Liver (tissue), 3 donors: ENCODE data around the gene NBPF1.
"Not testable (repeated sequence)": the region's sequence is repeated elsewhere in the genome, so short reads cannot be mapped to it uniquely, and the experiment has no call there.

Experiments used
- ATF3 ChIP-seq: IDR thresholded peaks from 2 replicates; pipeline ENCODE4 v1.6.1; 2016; ENCODE audit warnings: antibody characterized with exemption
- CTCF ChIP-seq: fragments of 150-350 bp; IDR thresholded peaks from 2 replicates; pipeline ENCODE4 v1.5.1; 2017; ENCODE audit warnings: improper control_type of control experiment, low read depth, low read length; ENCODE audit not compliant: missing input control
- FOXA1 ChIP-seq: IDR thresholded peaks from 2 replicates; pipeline ENCODE4 v1.6.1; 2016; ENCODE audit warnings: antibody characterized with exemption
- JUND ChIP-seq, 2 donors: IDR thresholded peaks; 2 replicates each; pipeline ENCODE4 v1.6.1; 2016; ENCODE audit warnings: antibody characterized with exemption in 2 of 2
- MAX ChIP-seq: IDR thresholded peaks from 2 replicates; pipeline ENCODE4 v1.6.1; 2016; ENCODE audit warnings: antibody characterized with exemption
- RAD21 ChIP-seq, 2 donors: IDR thresholded peaks; 2 replicates each; pipeline ENCODE4 v1.6.1; 2016; ENCODE audit warnings: antibody characterized with exemption in 2 of 2, mild to moderate bottlenecking in 2 of 2
- REST ChIP-seq: IDR thresholded peaks from 2 replicates; pipeline ENCODE4 v1.6.1; 2016; ENCODE audit warnings: antibody characterized with exemption, mild to moderate bottlenecking
- TAF1 ChIP-seq: conservative IDR thresholded peaks from 2 replicates; pipeline ENCODE4 v1.6.1; 2016; ENCODE audit warnings: antibody characterized with exemption, mild to moderate bottlenecking
- YY1 ChIP-seq: IDR thresholded peaks from 2 replicates; pipeline ENCODE4 v1.6.1; 2016; ENCODE audit warnings: antibody characterized with exemption, mild to moderate bottlenecking
- donor health status: healthy.
- donor health status: healthy.

GRCh38 chr1:16610553-16610952 is 2.8 kb downstream of the NBPF1 start:
- not testable (repeated sequence) for TF ChIP-seq RAD21 (IDR thresholded peaks at IDR 0.05); CTCF; JUND (IDR thresholded peaks at IDR 0.05); MAX; YY1; TAF1; ATF3; REST; FOXA1
